Measurements from ENCODE around the gene ITGA7. TPM values are rescaled to one million over a fixed set of nuclear protein-coding genes. Genes with fewer than 3 reads are reported as not detected.

ITGA7 gene
- total and polyA plus RNA-seq, 2 of the 4 experiments (the other 2 are of a cell fraction): 3.9 to 15.7 TPM

DNA sequence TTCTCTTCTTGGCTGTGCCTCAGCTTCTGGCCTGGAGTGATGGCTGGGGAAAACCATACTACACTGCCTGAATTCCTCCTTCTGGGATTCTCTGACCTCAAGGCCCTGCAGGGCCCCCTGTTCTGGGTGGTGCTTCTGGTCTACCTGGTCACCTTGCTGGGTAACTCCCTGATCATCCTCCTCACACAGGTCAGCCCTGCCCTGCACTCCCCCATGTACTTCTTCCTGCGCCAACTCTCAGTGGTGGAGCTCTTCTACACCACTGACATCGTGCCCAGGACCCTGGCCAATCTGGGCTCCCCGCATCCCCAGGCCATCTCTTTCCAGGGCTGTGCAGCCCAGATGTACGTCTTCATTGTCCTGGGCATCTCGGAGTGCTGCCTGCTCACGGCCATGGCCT, 70.9 kb downstream of the ITGA7 start, which contains the start of gene OR10P1:
OR10P1 (plus strand) TSS at position 40 of the 400 bp plus-strand sequence; CDS start at position 40, 0 bp downstream.
- Histone ChIP-seq H3K14ac (replicated peaks; ENCODE audit: low read depth, low read length) (no peak within 1 kb of the TSS), H3K18ac (ENCODE audit: low read depth, low read length) (no peak within 1 kb of the TSS), H4K5ac (ENCODE audit: low read depth, low read length) (no peak within 1 kb of the TSS), H2BK15ac (ENCODE audit: low read depth, low read length) (no peak within 1 kb of the TSS), H2AK9ac (replicated peaks; ENCODE audit: low read depth, low read length, poor library complexity) (no peak within 1 kb of the TSS), H3K4me2 (ENCODE audit: low read depth, low read length) (no peak within 1 kb of the TSS), H3K23ac (ENCODE audit: low read depth, low read length) (no peak within 1 kb of the TSS), H3K9ac (ENCODE audit: low read depth, low read length) (no peak within 1 kb of the TSS), H3K9me3 (ENCODE audit: control insufficient read depth, insufficient read depth, low read length) (no peaks in the 10 kb centered on the region), H3K36me3 (ENCODE audit: control insufficient read depth, insufficient read depth, low read length) (no peaks in the 10 kb centered on the region), H3K4me3 (ENCODE audit: insufficient read depth, low read depth, low read length) (no peak within 1 kb of the TSS), H3K9me1 (ENCODE audit: insufficient read depth, low read length) (no peaks in the 10 kb centered on the region), H4K20me1 (ENCODE audit: insufficient read depth, low read length) (no peaks in the 10 kb centered on the region), H2AK5ac (ENCODE audit: low read depth, low read length) (no peak within 1 kb of the TSS), H3K27ac (ENCODE audit: insufficient read depth, low read length) (no peak within 1 kb of the TSS), H3K79me1 (ENCODE audit: low read depth in 1 of 2, low read length in 2 of 2) (no peaks in the 10 kb centered on the region), H4K91ac (ENCODE audit: insufficient read depth, low read depth, low read length) (no peak within 1 kb of the TSS), H2BK120ac (ENCODE audit: low read depth, low read length) (no peak within 1 kb of the TSS), H2BK20ac (ENCODE audit: low read depth, low read length) (no peak within 1 kb of the TSS), H2BK5ac (ENCODE audit: low read depth, low read length, poor library complexity, severe bottlenecking) (no peak within 1 kb of the TSS), H2AFZ (replicated peaks; ENCODE audit: low read length, poor library complexity) (no peak within 1 kb of the TSS), H3K27me3 (ENCODE audit: control insufficient read depth, insufficient read depth, low read length) (peaks cover 48% of the 10 kb centered on the region), H4K8ac (ENCODE audit: low read depth in 2 of 2, low read length in 2 of 2) (no peak within 1 kb of the TSS), H3K4ac (ENCODE audit: low read depth, low read length) (no peak within 1 kb of the TSS), H3K4me1 (ENCODE audit: control insufficient read depth, insufficient read depth, low read length) (no peaks in the 10 kb centered on the region), H3K56ac (ENCODE audit: extremely low read depth, insufficient read depth, low read length) (no peak within 1 kb of the TSS)
- BruUV-seq (replicated peaks): no TSS peak
- ChIA-PET POLR2A (ENCODE audit: unreplicated experiment) (no interaction called here), CTCF (no interaction called here)
- WGBS, 2 experiments (ENCODE audit: extremely low coverage in 2 of 2, insufficient read length in 1 of 2): 41% methylated on average over 5 of the region's 6 CpGs; no CpG with 5 or more reads in 1 of the 2 experiments
- DNase-seq: no peak
- in situ Hi-C loops (cut with MboI; ENCODE audit: low sequenced_read_pairs) (no loop called here), intact Hi-C loops (cut with micrococcal nuclease) (no loop called here), dilution Hi-C loops (cut with HindIII; ENCODE audit: low sequenced_read_pairs, unreplicated experiment) (no loop called here)
- ATAC-seq (ENCODE audit: low read depth): no peak
- TF ChIP-seq RFX5 (IDR thresholded peaks at IDR 0.05; ENCODE audit: low read depth, low read length) (no peak), MXI1 (IDR thresholded peaks at IDR 0.05; ENCODE audit: borderline replicate concordance, low read depth, low read length) (no peak), POLR2A (IDR thresholded peaks at IDR 0.05; ENCODE audit: low read depth, low read length) (no peak)

Data from IMR-90 (cell line).